Activated naive CD4-positive, alpha-beta T cell treated with anti-CD3 and anti-CD28 coated beads for 36 hours (primary cell): ENCODE measurements around the gene KCTD19. TPM values are rescaled to one million over a fixed set of nuclear protein-coding genes. Genes with fewer than 3 reads are reported as not detected.
A peak's percentile ranks its signal among the peaks of the same experiment; 100 is the strongest.

Experiments
- CTCF ChIA-PET: fragments of 350-600 bp; sonication (Branson Sonifier 250); formaldehyde crosslinking; loops from one replicate; lab custom pipeline; 2021; ENCODE audit warnings: antibody characterized with exemption; lab: Charles Lee
- DNase-seq: peaks from one replicate; pipeline ENCODE4 v3.0.0-alpha.2; 2020
- H3K27ac Mint-ChIP-seq: one replicate; pipeline ENCODE4 v1.8.0; 2021; ENCODE audit warnings: mild to moderate bottlenecking, mixed read lengths
- H3K27me3 Mint-ChIP-seq: one replicate; pipeline ENCODE4 v1.8.0; 2021; ENCODE audit warnings: low read depth, mixed read lengths
- H3K36me3 Mint-ChIP-seq: one replicate; pipeline ENCODE4 v1.8.0; 2021; ENCODE audit warnings: low read depth, mixed read lengths
- H3K4me1 Mint-ChIP-seq: one replicate; pipeline ENCODE4 v1.8.0; 2021; ENCODE audit warnings: low read depth, mixed read lengths
- H3K4me3 Mint-ChIP-seq: one replicate; pipeline ENCODE4 v1.8.0; 2021; ENCODE audit warnings: mild to moderate bottlenecking, moderate library complexity, mixed read lengths
- H3K9me3 Mint-ChIP-seq: one replicate; pipeline ENCODE4 v1.8.0; 2021; ENCODE audit warnings: mixed read lengths
- intact Hi-C: fragments of 100-400 bp; cut with micrococcal nuclease; formaldehyde crosslinking; loops from one replicate; pipeline ENCODE4 v1.15.1; 2023
- total RNA-seq, 2 experiments: library from RNA; stranded (reverse); gene quantifications; one replicate each; pipeline ENCODE4 v1.2.3, GENCODE V29; 2021

The KCTD19 gene
- total RNA-seq, 2 experiments from 2014 or later = 1.0 to 1.3 TPM

- CTCF ChIA-PET = interaction anchor here (0.5 kb wide), 1 partner anchor 21 kb away, joined by 3 read pairs; no protein-coding TSS in a partner anchor
- Mint-ChIP-seq H3K9me3 (no peaks in the 10 kb centered on the region), H3K4me3 (no peak overlapping the region), H3K27me3 (no peaks in the 10 kb centered on the region), H3K36me3 (no peaks in the 10 kb centered on the region), H3K4me1 (no peaks in the 10 kb centered on the region), H3K27ac (peak overlapping the region; percentile 37)
- no peak for DNase-seq
- intact Hi-C loops = no loop called here
Measured at GRCh38 chr16:67294938-67295361, 31.6 kb downstream of the KCTD19 start.

GRCh38 chr16:67294171-67294757 lies 32.3 kb downstream of the KCTD19 start:
- intact Hi-C loops = no loop called here
- H3K4me3 Mint-ChIP-seq = no peak overlapping the region
- no peaks in the 10 kb centered on the region for H3K36me3 Mint-ChIP-seq
- H3K27me3 Mint-ChIP-seq = no peaks in the 10 kb centered on the region
- H3K27ac Mint-ChIP-seq = no peak overlapping the region
- CTCF ChIA-PET = interaction anchor here (0.5 to 1.3 kb wide), 2 partner anchors 16 to 20 kb away, joined by 3 to 4 read pairs; no protein-coding TSS in a partner anchor
- H3K4me1 Mint-ChIP-seq = no peaks in the 10 kb centered on the region
- H3K9me3 Mint-ChIP-seq = no peaks in the 10 kb centered on the region
- DNase-seq = no peak

- intact Hi-C loops = no loop called here
- Mint-ChIP-seq H3K36me3 (no peaks in the 10 kb centered on the region), H3K9me3 (no peaks in the 10 kb centered on the region), H3K4me1 (no peaks in the 10 kb centered on the region), H3K27me3 (no peaks in the 10 kb centered on the region), H3K4me3 (no peak overlapping the region), H3K27ac (no peak overlapping the region)
- DNase-seq = no peak
- CTCF ChIA-PET = interaction anchor here (0.6 kb wide), 1 partner anchor 308 kb away, joined by 4 read pairs; no protein-coding TSS in a partner anchor
Measured at GRCh38 chr16:67291461-67291860, 35.1 kb downstream of the KCTD19 start.

GRCh38 chr16:67287960-67288359 lies 38.6 kb downstream of the KCTD19 start:
- Mint-ChIP-seq H3K9me3 (no peaks in the 10 kb centered on the region), H3K4me3 (no peak overlapping the region), H3K27ac (no peak overlapping the region), H3K27me3 (no peaks in the 10 kb centered on the region), H3K36me3 (no peaks in the 10 kb centered on the region), H3K4me1 (no peaks in the 10 kb centered on the region)
- CTCF ChIA-PET = no interaction called here
- DNase-seq = no peak
- intact Hi-C loops = no loop called here

GRCh38 chr16:67286441-67287235 lies 39.9 kb downstream of the KCTD19 start:
- H3K27ac Mint-ChIP-seq = no peak overlapping the region
- no peak for DNase-seq
- H3K27me3 Mint-ChIP-seq = no peaks in the 10 kb centered on the region
- no peaks in the 10 kb centered on the region for H3K9me3 Mint-ChIP-seq
- H3K4me1 Mint-ChIP-seq = no peaks in the 10 kb centered on the region
- H3K4me3 Mint-ChIP-seq = no peak overlapping the region
- H3K36me3 Mint-ChIP-seq = no peaks in the 10 kb centered on the region
- intact Hi-C loops = no loop called here
- CTCF ChIA-PET = interaction anchor here (1.1 to 1.2 kb wide), 2 partner anchors 26 to 113 kb away, joined by 3 to 7 read pairs; no protein-coding TSS in a partner anchor

- H3K27ac Mint-ChIP-seq = no peak overlapping the region
- H3K4me3 Mint-ChIP-seq = no peak overlapping the region
- CTCF ChIA-PET = interaction anchor here (1.2 to 2.3 kb wide), 2 partner anchors 12 to 114 kb away, joined by 7 to 9 read pairs; no protein-coding TSS in a partner anchor
- no peaks in the 10 kb centered on the region for H3K27me3 Mint-ChIP-seq
- no peaks in the 10 kb centered on the region for H3K4me1 Mint-ChIP-seq
- H3K36me3 Mint-ChIP-seq = no peaks in the 10 kb centered on the region
- no peak for DNase-seq
- intact Hi-C loops = no loop called here
- no peaks in the 10 kb centered on the region for H3K9me3 Mint-ChIP-seq
Measured at GRCh38 chr16:67284699-67285646, 41.6 kb downstream of the KCTD19 start.

- no peak overlapping the region for H3K27ac Mint-ChIP-seq
- no peaks in the 10 kb centered on the region for H3K27me3 Mint-ChIP-seq
- no peaks in the 10 kb centered on the region for H3K36me3 Mint-ChIP-seq
- H3K4me1 Mint-ChIP-seq = no peaks in the 10 kb centered on the region
- CTCF ChIA-PET = interaction anchor here (0.6 to 2.3 kb wide), 3 partner anchors 13 to 270 kb away, joined by 3 to 9 read pairs (median 3); no protein-coding TSS in a partner anchor
- no peak for DNase-seq
- intact Hi-C loops = no loop called here
- H3K9me3 Mint-ChIP-seq = no peaks in the 10 kb centered on the region
- no peak overlapping the region for H3K4me3 Mint-ChIP-seq
Measured at GRCh38 chr16:67283826-67284555, 42.5 kb downstream of the KCTD19 start.

- Mint-ChIP-seq H3K4me3 (no peak overlapping the region), H3K27me3 (no peaks in the 10 kb centered on the region), H3K36me3 (no peaks in the 10 kb centered on the region), H3K4me1 (peaks cover 4% of the 10 kb centered on the region), H3K9me3 (no peaks in the 10 kb centered on the region), H3K27ac (no peak overlapping the region)
- CTCF ChIA-PET = interaction anchor here (0.6 to 0.8 kb wide), 2 partner anchors 145 to 271 kb away, joined by 3 read pairs; no protein-coding TSS in a partner anchor
- intact Hi-C loops = no loop called here
- DNase-seq = no peak
Measured at GRCh38 chr16:67283039-67283825, 43.3 kb downstream of the KCTD19 start.

- Mint-ChIP-seq H3K27me3 (no peaks in the 10 kb centered on the region), H3K27ac (no peak overlapping the region), H3K4me3 (no peak overlapping the region), H3K36me3 (peaks cover 3% of the 10 kb centered on the region), H3K4me1 (peaks cover 10% of the 10 kb centered on the region), H3K9me3 (no peaks in the 10 kb centered on the region)
- CTCF ChIA-PET = interaction anchor here (0.6 to 2.9 kb wide), 4 partner anchors 22 to 134 kb away, joined by 3 to 10 read pairs (median 6); partner anchors contain the start of gene ZDHHC1
- intact Hi-C loops = no loop called here
- DNase-seq = no peak
Measured at GRCh38 chr16:67282447-67282805, 44.1 kb downstream of the KCTD19 start.

GRCh38 chr16:67281536-67282446 lies 44.8 kb downstream of the KCTD19 start:
- CTCF ChIA-PET = interaction anchor here (0.6 to 2.9 kb wide), 6 partner anchors 21 to 166 kb away, joined by 3 to 10 read pairs (median 4); partner anchors contain the start of gene ZDHHC1
- no peak overlapping the region for H3K4me3 Mint-ChIP-seq
- H3K27me3 Mint-ChIP-seq = no peaks in the 10 kb centered on the region
- H3K27ac Mint-ChIP-seq = no peak overlapping the region
- H3K9me3 Mint-ChIP-seq = no peaks in the 10 kb centered on the region
- intact Hi-C loops = no loop called here
- peaks cover 6% of the 10 kb centered on the region for H3K36me3 Mint-ChIP-seq
- H3K4me1 Mint-ChIP-seq = peaks cover 16% of the 10 kb centered on the region
- DNase-seq = no peak
